ENCODE results near the gene TSEN34.
A peak's percentile ranks its signal among the peaks of the same experiment; 100 is the strongest.

TSEN34 gene

GRCh38 chr19:54191011-54191810 lies at the start of gene TSEN34:
Gene TSEN34 (plus strand): TSS chr19:54191308. CDS start chr19:54191365, 57 bp downstream.
- no peak for TF ChIP-seq CTCF (IDR thresholded peaks at IDR 0.05; ENCODE audit: control insufficient read depth, extremely low read depth, insufficient read depth)
- peak within 1 kb of the TSS; percentile 83 for H3K4me3 ChIP-seq (ENCODE audit: low read depth, low read length)
- no peak for DNase-seq (ENCODE audit: low read depth)

GRCh38 chr19:54141356-54141755 lies 49.8 kb upstream of the TSEN34 start:
- TF ChIP-seq CTCF (IDR thresholded peaks at IDR 0.05; ENCODE audit: control insufficient read depth, extremely low read depth, insufficient read depth): no peak
- no peak for DNase-seq (ENCODE audit: low read depth)
- no peak overlapping the region for H3K4me3 ChIP-seq (ENCODE audit: low read depth, low read length)

GRCh38 chr19:54142166-54142780 lies 48.8 kb upstream of the TSEN34 start:
- H3K4me3 ChIP-seq (ENCODE audit: low read depth, low read length): no peak overlapping the region
- DNase-seq (ENCODE audit: low read depth): no peak
- no peak for TF ChIP-seq CTCF (IDR thresholded peaks at IDR 0.05; ENCODE audit: control insufficient read depth, extremely low read depth, insufficient read depth)

- no peak for DNase-seq (ENCODE audit: low read depth)
- TF ChIP-seq CTCF (IDR thresholded peaks at IDR 0.05; ENCODE audit: control insufficient read depth, extremely low read depth, insufficient read depth): no peak
- H3K4me3 ChIP-seq (ENCODE audit: low read depth, low read length): no peak overlapping the region
Measured at GRCh38 chr19:54145541-54146158, 45.5 kb upstream of the TSEN34 start.

GRCh38 chr19:54147676-54148075 lies 43.4 kb upstream of the TSEN34 start:
- TF ChIP-seq CTCF (IDR thresholded peaks at IDR 0.05; ENCODE audit: control insufficient read depth, extremely low read depth, insufficient read depth): no peak

GRCh38 chr19:54148158-54148557 lies 43.0 kb upstream of the TSEN34 start:
- H3K4me3 ChIP-seq (ENCODE audit: low read depth, low read length): no peak overlapping the region
- no peak for TF ChIP-seq CTCF (IDR thresholded peaks at IDR 0.05; ENCODE audit: control insufficient read depth, extremely low read depth, insufficient read depth)
- DNase-seq (ENCODE audit: low read depth): no peak

More at GRCh38 chr19:54147676-54148075, 43.4 kb upstream of the TSEN34 start:
- no peak overlapping the region for H3K4me3 ChIP-seq (ENCODE audit: low read depth, low read length)
- DNase-seq (ENCODE audit: low read depth): no peak

Measured in LNCaP clone FGC (cell line).